ENCODE results near the gene KLHL11. TPM values are rescaled to one million over a fixed set of nuclear protein-coding genes. Genes with fewer than 3 reads are reported as not detected.

KLHL11 gene
- total and polyA plus RNA-seq, 11 donors: 1.1 to 5.9 (median 3.4) TPM

DNA sequence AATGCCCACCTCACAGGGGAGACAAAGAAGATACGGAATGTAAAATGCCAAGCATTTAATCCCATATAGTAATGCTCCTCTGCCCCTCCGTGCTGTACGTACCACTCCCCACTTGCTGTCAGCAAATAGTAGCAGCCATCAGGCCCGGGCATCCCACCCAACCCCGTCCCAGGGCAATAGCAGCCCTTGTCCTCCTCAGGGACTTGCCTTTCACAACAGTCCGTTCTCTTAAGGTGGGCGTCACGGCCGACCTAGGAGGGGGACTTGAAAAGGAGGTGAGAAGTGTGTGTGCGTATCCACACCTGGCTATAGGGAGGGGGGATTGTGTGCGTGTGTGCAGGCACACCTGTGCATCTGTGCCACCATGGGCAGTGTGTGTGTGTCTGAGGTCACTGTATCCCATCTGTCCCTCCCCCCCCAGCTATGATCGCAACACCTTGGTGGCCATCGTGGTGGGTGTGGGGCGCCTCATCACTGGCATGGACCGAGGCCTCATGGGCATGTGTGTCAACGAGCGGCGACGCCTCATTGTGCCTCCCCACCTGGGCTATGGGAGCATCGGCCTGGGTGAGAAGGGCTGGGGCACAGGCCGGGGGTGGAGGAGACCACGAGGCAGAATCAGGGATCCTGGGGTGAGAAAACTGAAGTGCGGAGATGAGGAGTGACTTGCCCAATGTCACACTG is 48.4 kb downstream of the KLHL11 start:
- no peaks in the 10 kb centered on the region for H3K9me3 ChIP-seq
- 93 to 97% (median 96%) methylated on average over 21 to 23 of the region's 23 CpGs for WGBS, 4 donors
- H3K27ac ChIP-seq: no peak overlapping the region
- peaks cover 0 to 16% (median 5%) of the 10 kb centered on the region in 12 donors for H3K4me1 ChIP-seq
- peaks cover 0 to 6% (median 0%) of the 10 kb centered on the region in 9 donors for H3K27me3 ChIP-seq
- no peak overlapping the region for H3K4me3 ChIP-seq
- intact Hi-C loops (cut with DNase I): loop anchor here in 1 of 10 donors (10.0 kb wide), 1 partner anchor 68 kb away; no protein-coding TSS in a partner anchor
- H3K36me3 ChIP-seq: peaks cover 0 to 3% (median 0%) of the 10 kb centered on the region in 9 donors
- TF ChIP-seq, protein P1, sequence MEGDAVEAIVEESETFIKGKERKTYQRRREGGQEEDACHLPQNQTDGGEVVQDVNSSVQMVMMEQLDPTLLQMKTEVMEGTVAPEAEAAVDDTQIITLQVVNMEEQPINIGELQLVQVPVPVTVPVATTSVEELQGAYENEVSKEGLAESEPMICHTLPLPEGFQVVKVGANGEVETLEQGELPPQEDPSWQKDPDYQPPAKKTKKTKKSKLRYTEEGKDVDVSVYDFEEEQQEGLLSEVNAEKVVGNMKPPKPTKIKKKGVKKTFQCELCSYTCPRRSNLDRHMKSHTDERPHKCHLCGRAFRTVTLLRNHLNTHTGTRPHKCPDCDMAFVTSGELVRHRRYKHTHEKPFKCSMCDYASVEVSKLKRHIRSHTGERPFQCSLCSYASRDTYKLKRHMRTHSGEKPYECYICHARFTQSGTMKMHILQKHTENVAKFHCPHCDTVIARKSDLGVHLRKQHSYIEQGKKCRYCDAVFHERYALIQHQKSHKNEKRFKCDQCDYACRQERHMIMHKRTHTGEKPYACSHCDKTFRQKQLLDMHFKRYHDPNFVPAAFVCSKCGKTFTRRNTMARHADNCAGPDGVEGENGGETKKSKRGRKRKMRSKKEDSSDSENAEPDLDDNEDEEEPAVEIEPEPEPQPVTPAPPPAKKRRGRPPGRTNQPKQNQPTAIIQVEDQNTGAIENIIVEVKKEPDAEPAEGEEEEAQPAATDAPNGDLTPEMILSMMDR (IDR thresholded peaks at IDR 0.05): no peak
- TF ChIP-seq POLR2A (IDR thresholded peaks at IDR 0.05): no peak
- ATAC-seq: no peak
- DNase-seq: no peak

DNA sequence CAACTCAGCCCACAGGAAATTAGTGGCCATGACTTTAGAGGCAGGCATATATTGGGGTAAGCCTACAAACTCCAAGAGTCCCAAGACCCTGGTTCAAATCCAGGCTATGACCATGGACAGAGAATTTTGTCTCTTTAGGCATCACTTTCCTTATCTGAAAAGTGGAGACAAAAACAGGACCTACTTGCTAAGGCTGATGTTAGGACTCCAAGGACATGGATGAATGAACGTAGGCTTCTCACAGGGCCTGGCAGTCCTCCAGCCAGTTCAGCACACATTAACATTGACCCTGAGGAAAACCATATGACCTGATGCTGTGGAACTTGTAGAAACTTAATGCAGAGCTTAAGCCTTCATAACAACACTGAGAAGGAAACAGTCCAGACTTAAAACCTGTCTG is 51.0 kb downstream of the KLHL11 start:
- Histone ChIP-seq H3K27me3 (peaks cover 0 to 9% (median 0%) of the 10 kb centered on the region in 9 donors), H3K27ac (no peak overlapping the region), H3K36me3 (peaks cover 0 to 3% (median 0%) of the 10 kb centered on the region in 9 donors), H3K4me1 (peaks cover 0 to 36% (median 18%) of the 10 kb centered on the region in 12 donors), H3K4me3 (peak overlapping the region in 2 of 12 donors; percentile 66 to 79), H3K9me3 (no peaks in the 10 kb centered on the region)
- DNase-seq (no peak), ATAC-seq (no peak)
- 13 to 43% (median 26%) methylated on average over 1 of the region's 1 CpG for WGBS, 4 donors
- TF ChIP-seq POLR2A (IDR thresholded peaks at IDR 0.05): no peak
- TF ChIP-seq, protein P1 (IDR thresholded peaks at IDR 0.05): no peak
- intact Hi-C loops (cut with DNase I): loop anchor here in 1 of 10 donors (10.0 kb wide), 1 partner anchor 71 kb away; no protein-coding TSS in a partner anchor

DNA sequence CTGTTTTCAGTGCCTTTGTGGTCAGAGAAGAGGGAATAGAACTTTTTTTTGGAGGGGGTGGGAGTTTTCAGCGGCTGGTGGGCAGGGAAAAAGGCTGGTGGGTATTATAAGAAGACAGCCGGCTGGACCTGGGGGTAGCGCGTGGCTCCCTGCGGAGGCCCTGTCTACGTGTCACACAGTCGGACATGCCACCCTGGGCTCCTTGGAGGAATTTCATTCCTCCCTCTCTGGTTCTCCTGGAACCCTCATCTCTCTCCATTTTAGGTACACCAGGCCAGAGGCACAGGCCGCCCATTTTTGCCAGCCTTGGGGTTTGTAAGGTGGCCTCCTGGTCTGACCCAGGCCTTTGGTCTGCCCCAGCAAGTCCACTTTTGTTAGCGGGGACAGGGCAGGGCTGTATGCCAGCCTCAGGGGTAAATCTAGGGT is 51.5 kb downstream of the KLHL11 start:
- TF ChIP-seq, protein P1 (IDR thresholded peaks at IDR 0.05): no peak
- no peak for TF ChIP-seq POLR2A (IDR thresholded peaks at IDR 0.05)
- peaks cover 0 to 9% (median 0%) of the 10 kb centered on the region in 9 donors for H3K27me3 ChIP-seq
- peak overlapping the region in 9 of 12 donors; percentile 63 to 93 (median 75) for H3K4me3 ChIP-seq
- intact Hi-C loops (cut with DNase I): loop anchor here in 2 of 10 donors (2.0 to 10.0 kb wide), 2 partner anchors 21 to 71 kb away; no protein-coding TSS in a partner anchor
- H3K27ac ChIP-seq: peak overlapping the region in 4 of 12 donors; percentile 68 to 84 (median 80)
- peaks cover 0 to 3% (median 0%) of the 10 kb centered on the region in 9 donors for H3K36me3 ChIP-seq
- 72 to 83% (median 80%) methylated on average over 8 to 9 of the region's 9 CpGs for WGBS, 4 donors
- H3K9me3 ChIP-seq: no peaks in the 10 kb centered on the region
- H3K4me1 ChIP-seq: peaks cover 0 to 36% (median 18%) of the 10 kb centered on the region in 12 donors
- DNase-seq: no peak
- no peak for ATAC-seq

DNA sequence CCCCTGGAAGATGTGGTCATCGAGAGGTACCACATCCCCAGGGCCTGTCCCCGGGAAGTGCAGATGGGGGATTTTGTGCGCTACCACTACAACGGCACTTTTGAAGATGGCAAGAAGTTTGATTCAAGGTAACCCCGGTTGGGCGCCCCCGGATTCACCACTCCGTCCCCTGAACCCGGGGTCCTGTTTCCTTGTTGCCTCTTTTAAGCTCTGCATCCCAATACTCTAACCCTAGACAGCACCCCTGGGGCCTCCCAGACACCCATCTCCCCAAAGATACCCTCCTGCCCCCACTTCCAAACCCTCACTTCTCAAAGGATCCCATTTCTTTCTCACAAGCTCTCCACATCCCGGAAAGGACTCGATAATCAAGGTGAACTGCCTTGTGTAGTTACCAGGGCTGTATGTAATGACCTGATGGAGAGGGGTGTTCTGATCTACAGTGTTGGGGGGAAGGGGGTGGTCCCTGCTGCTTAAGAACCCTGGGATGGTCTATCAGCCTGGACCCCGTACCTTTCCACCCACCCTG is 52.0 kb downstream of the KLHL11 start:
- Histone ChIP-seq H3K4me1 (peaks cover 0 to 36% (median 18%) of the 10 kb centered on the region in 12 donors), H3K27ac (peak overlapping the region in 9 of 12 donors; percentile 22 to 84 (median 70)), H3K36me3 (peaks cover 0 to 1% (median 0%) of the 10 kb centered on the region in 9 donors), H3K27me3 (peaks cover 0 to 9% (median 0%) of the 10 kb centered on the region in 9 donors), H3K4me3 (peak overlapping the region; percentile 3 to 93 (median 66)), H3K9me3 (no peaks in the 10 kb centered on the region)
- DNase-seq (no peak), ATAC-seq (no peak)
- TF ChIP-seq POLR2A (IDR thresholded peaks at IDR 0.05): no peak
- TF ChIP-seq, protein P1 (IDR thresholded peaks at IDR 0.05): no peak
- WGBS, 4 donors: 31 to 46% (median 40%) methylated on average over 10 to 12 of the region's 12 CpGs
- intact Hi-C loops (cut with DNase I): loop anchor here in 2 of 10 donors (2.0 to 10.0 kb wide), 2 partner anchors 22 to 72 kb away; no protein-coding TSS in a partner anchor
